ENCODE data around the gene NRG3. TPM values are rescaled to one million over a fixed set of nuclear protein-coding genes. Genes with fewer than 3 reads are reported as not detected.

Gene NRG3
- total and polyA plus RNA-seq, 2 of the 8 experiments (the other 6 are each of a cell fraction or from before 2014, with no cell fraction given) = 4.2 to 5.0 TPM

DNA sequence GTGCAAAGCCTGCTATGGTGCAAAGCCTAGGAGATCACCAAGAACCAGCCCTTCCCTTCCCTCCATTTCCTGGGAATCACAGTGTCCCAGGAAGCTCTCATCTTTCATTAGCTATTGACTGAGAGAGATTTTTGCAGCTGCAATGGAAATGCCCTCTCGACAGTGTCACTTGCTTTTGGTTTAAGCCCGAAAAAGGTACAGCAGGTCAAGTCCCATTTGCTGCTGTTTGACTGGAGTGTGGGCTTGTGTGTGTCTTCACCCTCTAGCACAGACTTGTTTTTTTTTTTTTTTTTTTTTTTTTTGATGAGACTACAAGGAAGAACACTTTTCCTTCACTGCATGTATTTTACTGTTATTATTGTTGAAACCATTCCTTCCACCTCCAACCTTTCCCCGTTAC, 36.3 kb downstream of the NRG3 start:
- Histone ChIP-seq H3K9ac (replicated peaks in 1 of 4; ENCODE audit: extremely low read depth in 1 of 4, low read depth in 3 of 4, low read length in 3 of 4) (no peak overlapping the region), H3K36me3 (ENCODE audit: control insufficient read depth in 2 of 4, insufficient read depth in 4 of 4, low read length in 3 of 4) (no peaks in the 10 kb centered on the region), H3K79me2 (ENCODE audit: control insufficient read depth in 1 of 2, insufficient read depth in 2 of 2, low read length in 2 of 2) (no peaks in the 10 kb centered on the region), H3K14ac (ENCODE audit: insufficient read length) (no peak overlapping the region), H4K91ac (replicated peaks; ENCODE audit: insufficient read length, low read length) (no peak overlapping the region), H2BK15ac (ENCODE audit: low read length) (no peak overlapping the region), H3K4ac (replicated peaks; ENCODE audit: insufficient read length, low read depth, low read length) (no peak overlapping the region), H3K23me2 (ENCODE audit: low read depth, low read length) (no peaks in the 10 kb centered on the region; the same call in 1 of the 2 replicates), H2BK120ac (replicated peaks; ENCODE audit: low read depth, low read length) (no peak overlapping the region), H4K8ac (ENCODE audit: extremely low read depth, insufficient read depth, low read length) (no peak overlapping the region), H3K4me1 (replicated peaks in 1 of 4; ENCODE audit: control insufficient read depth in 3 of 4, insufficient read depth in 4 of 4, low read length in 3 of 4) (peaks cover 0 to 14% (median 5%) of the 10 kb centered on the region in 4 experiments; a peak in 4 of 7 replicates), H4K20me1 (replicated peaks in 1 of 2; ENCODE audit: control insufficient read depth in 1 of 2, insufficient read depth in 2 of 2, low read length in 2 of 2) (no peaks in the 10 kb centered on the region), H3K4me3 (ENCODE audit: extremely low read depth in 1 of 4, insufficient read depth in 2 of 4, low read depth in 3 of 4, low read length in 4 of 4) (no peak overlapping the region), H2BK12ac (ENCODE audit: low read depth, low read length) (no peak overlapping the region), H2BK20ac (ENCODE audit: low read length) (no peak overlapping the region), H3K4me2 (ENCODE audit: insufficient read depth in 1 of 2, low read depth in 2 of 2, low read length in 2 of 2) (no peak overlapping the region), H3K18ac (ENCODE audit: extremely low read depth, low read length) (no peak overlapping the region), H3K9me3 (ENCODE audit: insufficient read depth in 2 of 2, low read depth in 1 of 2, low read length in 1 of 2) (no peaks in the 10 kb centered on the region), H3K23ac (ENCODE audit: insufficient read length) (no peak overlapping the region), H2AFZ (ENCODE audit: low read length) (no peak overlapping the region), H2AK5ac (ENCODE audit: low read depth, low read length) (no peak overlapping the region), H2BK5ac (ENCODE audit: low read depth, low read length) (no peak overlapping the region), H4K5ac (ENCODE audit: insufficient read length, low read depth, low read length) (no peak overlapping the region), H3K79me1 (ENCODE audit: low read depth, low read length) (no peaks in the 10 kb centered on the region; the same call in 1 of the 2 replicates), H3K56ac (replicated peaks; ENCODE audit: insufficient read length, low read depth, low read length) (no peak overlapping the region), H3K27ac (ENCODE audit: low read depth, low read length) (no peak overlapping the region), H3K27me3 (replicated peaks in 1 of 4; ENCODE audit: control insufficient read depth in 3 of 4, extremely low read depth in 1 of 4, insufficient read depth in 3 of 4, low read length in 3 of 4) (no peaks in the 10 kb centered on the region)
- 84 to 100% methylated on average over 1 to 3 of the region's 3 CpGs for WGBS, 2 experiments (ENCODE audit: extremely low coverage in 1 of 2, insufficient coverage in 1 of 2, insufficient read length in 1 of 2, insufficient replicate concordance in 2 of 2, low coverage in 1 of 2, low lambda C conversion rate in 2 of 2, missing lambda C conversion rate in 1 of 2)
- DNase-seq (ENCODE audit: low read depth in 1 of 2, low spot score in 2 of 2) (no peak), FAIRE-seq (no peak)
- ChIA-PET POLR2A (ENCODE audit: partially characterized antibody) (no interaction called here), CTCF (ENCODE audit: partially characterized antibody) (interaction anchor here (1.1 kb wide), 1 partner anchor 14 kb away, joined by 4 read pairs; no protein-coding TSS in a partner anchor)
- TF ChIP-seq SRF (IDR thresholded peaks at IDR 0.05; ENCODE audit: low read depth, low read length) (no peak), SP1 (IDR thresholded peaks at IDR 0.05; ENCODE audit: low read depth, low read length) (no peak), EP300 (IDR thresholded peaks at IDR 0.05; ENCODE audit: borderline replicate concordance in 1 of 2, low read depth in 2 of 2, low read length in 2 of 2) (no peak), CEBPB (IDR thresholded peaks at IDR 0.05; ENCODE audit: low read depth, low read length) (no peak), CBX5 (IDR thresholded peaks at IDR 0.05; ENCODE audit: low read depth, low read length) (no peak)
